Keratinocyte (primary cell): ENCODE measurements around the gene GINS2. TPM values are rescaled to one million over a fixed set of nuclear protein-coding genes. Genes with fewer than 3 reads are reported as not detected.

Experiments
- DNase-seq: peaks from one replicate; pipeline ENCODE4 v3.0.0-alpha.2; 2011; ENCODE audit warnings: low read depth, missing footprints, low spot score
- FAIRE-seq: peaks from 2 replicates; lab custom pipeline; 2011; peaks lifted over from hg19 to GRCh38; lab: Jason Lieb, UNC
- H2AFZ ChIP-seq: 2 replicates; pipeline ENCODE4 v1.6.0; 2012; ENCODE audit warnings: low read length, control low read depth, inconsistent platforms; ENCODE audit not compliant: control insufficient read depth
- H3K27ac ChIP-seq: 2 replicates; pipeline ENCODE4 v1.5.1; 2011; ENCODE audit warnings: low read length; ENCODE audit not compliant: control insufficient read depth, insufficient read depth
- H3K27me3 ChIP-seq: 3 replicates; pipeline ENCODE4 v1.6.0; 2011; ENCODE audit warnings: low read length; ENCODE audit not compliant: control insufficient read depth, insufficient read depth; ENCODE audit errors: extremely low read depth
- H3K36me3 ChIP-seq, 2 experiments: 2 replicates in 1 of 2; 3 replicates in 1 of 2; pipeline ENCODE4 v1.5.1; 2011; ENCODE audit warnings: low read length in 2 of 2, mild to moderate bottlenecking in 1 of 2; ENCODE audit not compliant: control insufficient read depth in 2 of 2, insufficient read depth in 2 of 2; ENCODE audit errors: extremely low read depth in 1 of 2
- H3K4me1 ChIP-seq: 3 replicates; pipeline ENCODE4 v1.5.1; 2011; ENCODE audit warnings: low read length; ENCODE audit not compliant: control insufficient read depth, insufficient read depth; ENCODE audit errors: extremely low read depth
- H3K4me2 ChIP-seq: 3 replicates; pipeline ENCODE4 v1.6.0; 2011; ENCODE audit warnings: low read depth, low read length; ENCODE audit not compliant: control insufficient read depth, insufficient read depth; ENCODE audit errors: extremely low read depth
- H3K4me3 ChIP-seq, 3 experiments: fragments of 200-600 bp in 1 of 3; sonication (generic) in 1 of 3; 2 replicates in 2 of 3; 3 replicates in 1 of 3; pipeline ENCODE4 v1.5.1; 2011 to 2016; ENCODE audit warnings: low read length in 3 of 3, mild to moderate bottlenecking in 3 of 3, control low read depth in 2 of 3, inconsistent platforms in 1 of 3, low read depth in 1 of 3, mixed read lengths in 1 of 3, mixed run types in 1 of 3, moderate library complexity in 1 of 3; ENCODE audit not compliant: control insufficient read depth in 2 of 3, insufficient read depth in 2 of 3; ENCODE audit errors: extremely low read depth in 1 of 3
- H3K79me2 ChIP-seq: 2 replicates; pipeline ENCODE4 v1.6.0; 2012; ENCODE audit warnings: low read length; ENCODE audit not compliant: control insufficient read depth, insufficient read depth
- H3K9ac ChIP-seq: 3 replicates; pipeline ENCODE4 v1.6.0; 2011; ENCODE audit warnings: low read length; ENCODE audit not compliant: control insufficient read depth, insufficient read depth; ENCODE audit errors: extremely low read depth
- H3K9me1 ChIP-seq: 3 replicates; pipeline ENCODE4 v1.6.0; 2011; ENCODE audit warnings: low read length; ENCODE audit not compliant: control insufficient read depth, insufficient read depth; ENCODE audit errors: extremely low read depth
- H3K9me3 ChIP-seq: 2 replicates; pipeline ENCODE4 v1.5.1; 2012; ENCODE audit warnings: low read depth, low read length; ENCODE audit not compliant: control insufficient read depth
- H4K20me1 ChIP-seq: 3 replicates; pipeline ENCODE4 v1.6.0; 2011; ENCODE audit warnings: low read length; ENCODE audit not compliant: control insufficient read depth, insufficient read depth; ENCODE audit errors: extremely low read depth
- CTCF ChIP-seq, 3 experiments: IDR thresholded peaks in 1 of 3; conservative IDR thresholded peaks in 1 of 3; optimal IDR thresholded peaks in 1 of 3; 2 replicates in 2 of 3; 3 replicates in 1 of 3; pipeline versions ENCODE3 to v1.5.1; 2011; ENCODE audit warnings: low read length in 3 of 3, mild to moderate bottlenecking in 3 of 3, moderate library complexity in 2 of 3, control low read depth in 1 of 3, inconsistent platforms in 1 of 3; ENCODE audit not compliant: insufficient read depth in 2 of 3; ENCODE audit errors: extremely low read depth in 1 of 3
- EZH2 ChIP-seq: IDR thresholded peaks from one replicate; pipeline ENCODE4 v1.6.1; 2012; ENCODE audit warnings: inconsistent platforms, mild to moderate bottlenecking, low read length, moderate library complexity
- dilution Hi-C: fragments of 300-500 bp; cut with MboI; formaldehyde crosslinking; loops from one replicate; pipeline ENCODE4 v1.7.0; 2020; ENCODE audit warnings: low sequenced_read_pairs; ENCODE audit not compliant: extremely low pct_ligation_motif_present
- polyA plus RNA-seq, 5 experiments: library from polyadenylated mRNA; depleted of rRNA in 3 of 5; stranded (reverse) in 3 of 5; stranded (forward) in 1 of 5; unstranded in 1 of 5; fragments of >200 nt; gene quantifications; 1 replicate in 1 of 5; 2 replicates in 3 of 5; 3 replicates in 1 of 5; pipeline versions ENCODE4 v1.2.1 to v1.2.3, GENCODE V29; 2011 to 2012; ENCODE audit warnings: missing spikeins in 2 of 5, low read depth in 1 of 5, low replicate concordance in 1 of 5

GINS2 gene
- polyA plus RNA-seq, 1 donor (not counting 4 experiments of a cell fraction or from before 2014, with no cell fraction given), result 11.2 TPM

GRCh38 chr16:85712801-85713200 lies 24.0 kb upstream of the GINS2 start:
- no peak overlapping the region for H3K4me3 ChIP-seq
- DNase-seq, result no peak
- no peak for FAIRE-seq
- peaks cover 22% of the 10 kb centered on the region for H3K79me2 ChIP-seq
- peaks cover 14% of the 10 kb centered on the region for H4K20me1 ChIP-seq
- TF ChIP-seq EZH2 (no peak), CTCF (optimal IDR thresholded peaks at IDR 0.05 in 1 of 3, IDR thresholded peaks at IDR 0.05 in 1 of 3, conservative IDR thresholded peaks at IDR 0.05 in 1 of 3; ENCODE audit: extremely low read depth in 1 of 3, insufficient read depth in 2 of 3, low read length in 3 of 3) (no peak)
- no peak overlapping the region for H2AFZ ChIP-seq
- no peaks in the 10 kb centered on the region for H3K9me3 ChIP-seq
- no peaks in the 10 kb centered on the region for H3K9me1 ChIP-seq
- H3K36me3 ChIP-seq, result peaks cover 25 to 34% of the 10 kb centered on the region in 2 experiments
- no peaks in the 10 kb centered on the region for H3K27me3 ChIP-seq
- H3K4me1 ChIP-seq, result peaks cover 28% of the 10 kb centered on the region
- dilution Hi-C loops, result no loop called here
- no peak overlapping the region for H3K9ac ChIP-seq
- H3K27ac ChIP-seq, result no peak overlapping the region
- H3K4me2 ChIP-seq, result no peak overlapping the region

- Histone ChIP-seq H3K4me1 (peaks cover 21% of the 10 kb centered on the region), H3K4me3 (no peak overlapping the region), H3K36me3 (peaks cover 27 to 35% of the 10 kb centered on the region in 2 experiments), H3K27me3 (no peaks in the 10 kb centered on the region), H3K79me2 (peaks cover 22% of the 10 kb centered on the region), H3K27ac (no peak overlapping the region), H4K20me1 (peaks cover 14% of the 10 kb centered on the region), H2AFZ (no peak overlapping the region), H3K9ac (no peak overlapping the region), H3K9me3 (no peaks in the 10 kb centered on the region), H3K4me2 (no peak overlapping the region), H3K9me1 (no peaks in the 10 kb centered on the region)
- dilution Hi-C loops, result no loop called here
- FAIRE-seq (peak; percentile 13), DNase-seq (no peak)
- TF ChIP-seq CTCF (optimal IDR thresholded peaks at IDR 0.05 in 1 of 3, IDR thresholded peaks at IDR 0.05 in 1 of 3, conservative IDR thresholded peaks at IDR 0.05 in 1 of 3; ENCODE audit: extremely low read depth in 1 of 3, insufficient read depth in 2 of 3, low read length in 3 of 3), result no peak
- TF ChIP-seq EZH2, result no peak
Observed at GRCh38 chr16:85711982-85712587, 23.3 kb upstream of the GINS2 start.
